GM12891 (cell line): ENCODE results near the gene FJX1.

Source experiments
- PAX5 ChIP-seq: IDR thresholded peaks from 2 replicates; pipeline ENCODE4 v1.6.1; 2011; ENCODE audit warnings: low read length, moderate library complexity, mild to moderate bottlenecking; ENCODE audit not compliant: insufficient read depth, severe bottlenecking
- POLR2A ChIP-seq: IDR thresholded peaks from 2 replicates; pipeline ENCODE4 v1.6.1; 2011; ENCODE audit warnings: low read depth, low read length, control low read depth
- POLR2AphosphoS5 ChIP-seq: IDR thresholded peaks from 2 replicates; pipeline ENCODE4 v1.6.1; 2011; ENCODE audit warnings: low read depth, low read length, control low read depth
- POU2F2 ChIP-seq: IDR thresholded peaks from 2 replicates; pipeline ENCODE4 v1.6.1; 2011; ENCODE audit warnings: low read depth, mild to moderate bottlenecking, control low read depth, low read length, moderate library complexity
- SPI1 ChIP-seq: IDR thresholded peaks from 2 replicates; pipeline ENCODE4 v1.6.1; 2011; ENCODE audit warnings: low read depth, low read length, control low read depth
- TAF1 ChIP-seq: IDR thresholded peaks from 2 replicates; pipeline ENCODE4 v1.6.1; 2011; ENCODE audit warnings: low read depth, low read length, control low read depth

GRCh38 chr11:35583843-35584242, 34.4 kb upstream of the FJX1 start:
- TF ChIP-seq POLR2A (no peak), SPI1 (no peak), POLR2AphosphoS5 (no peak), TAF1 (no peak), POU2F2 (no peak), PAX5 (no peak)
